Measurements from ENCODE around the gene POLE3. TPM values are rescaled to one million over a fixed set of nuclear protein-coding genes. Genes with fewer than 3 reads are reported as not detected.

POLE3 gene
- total RNA-seq, 1 donor from 2014 or later, result 26.8 TPM

Other genes starting within 250 kb of the POLE3 start
- 8.1 TPM for gene FKBP15, start 189.4 kb downstream of the POLE3 start, total RNA-seq
- 7.9 TPM for gene SLC31A1, start 189.1 kb downstream of the POLE3 start, total RNA-seq
- gene CDC26, start 135.1 kb downstream of the POLE3 start, total RNA-seq, result 14.5 TPM
- 17.0 TPM for gene PRPF4, start 135.0 kb downstream of the POLE3 start, total RNA-seq
- not detected for gene RNF183, start 107.3 kb downstream of the POLE3 start, total RNA-seq
- 2.7 TPM for gene WDR31, start 70.4 kb downstream of the POLE3 start, total RNA-seq
- 0.25 TPM for gene BSPRY, start 61.1 kb downstream of the POLE3 start, total RNA-seq
- gene HDHD3, start 33.7 kb downstream of the POLE3 start, total RNA-seq, result 5.4 TPM
- 14.3 TPM for gene ALAD, start 9.4 kb downstream of the POLE3 start, total RNA-seq
- gene C9orf43, start 72 bp upstream of the POLE3 start, total RNA-seq, result 0.25 TPM
- 8.6 TPM for gene RGS3, start 53.1 kb upstream of the POLE3 start, total RNA-seq